GM19025 (cell line): ENCODE data around the gene LAMA2.

ENCODE experiments used
- ATAC-seq: cut with Tn5 transposase; IDR thresholded peaks from one replicate; pipeline ENCODE4 v1.9.1; 2021; ENCODE audit warnings: mild to moderate bottlenecking, low read depth, moderate library complexity; ENCODE audit not compliant: unreplicated experiment

LAMA2 gene

DNA sequence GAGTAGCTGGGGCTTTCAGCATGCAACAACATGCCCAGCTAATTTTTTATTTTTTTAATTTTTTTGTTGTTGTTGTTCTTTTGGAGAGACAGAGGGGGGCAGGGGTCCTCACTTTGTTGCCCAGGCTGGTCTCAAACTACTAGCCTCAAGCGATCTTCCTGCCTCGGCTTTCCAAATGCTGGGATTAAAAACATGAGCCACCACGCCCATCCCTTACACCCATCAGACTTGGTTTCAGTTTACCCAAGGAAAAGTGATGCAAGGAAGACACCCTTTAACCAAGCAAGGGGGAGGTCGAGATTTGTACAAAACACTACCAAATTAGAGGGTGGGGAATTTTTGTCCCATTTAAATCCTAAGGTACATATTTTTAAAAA is 616.9 kb downstream of the LAMA2 start:
- no peak for ATAC-seq

GRCh38 chr6:129500958-129501739 is 618.2 kb downstream of the LAMA2 start:
- no peak for ATAC-seq

DNA sequence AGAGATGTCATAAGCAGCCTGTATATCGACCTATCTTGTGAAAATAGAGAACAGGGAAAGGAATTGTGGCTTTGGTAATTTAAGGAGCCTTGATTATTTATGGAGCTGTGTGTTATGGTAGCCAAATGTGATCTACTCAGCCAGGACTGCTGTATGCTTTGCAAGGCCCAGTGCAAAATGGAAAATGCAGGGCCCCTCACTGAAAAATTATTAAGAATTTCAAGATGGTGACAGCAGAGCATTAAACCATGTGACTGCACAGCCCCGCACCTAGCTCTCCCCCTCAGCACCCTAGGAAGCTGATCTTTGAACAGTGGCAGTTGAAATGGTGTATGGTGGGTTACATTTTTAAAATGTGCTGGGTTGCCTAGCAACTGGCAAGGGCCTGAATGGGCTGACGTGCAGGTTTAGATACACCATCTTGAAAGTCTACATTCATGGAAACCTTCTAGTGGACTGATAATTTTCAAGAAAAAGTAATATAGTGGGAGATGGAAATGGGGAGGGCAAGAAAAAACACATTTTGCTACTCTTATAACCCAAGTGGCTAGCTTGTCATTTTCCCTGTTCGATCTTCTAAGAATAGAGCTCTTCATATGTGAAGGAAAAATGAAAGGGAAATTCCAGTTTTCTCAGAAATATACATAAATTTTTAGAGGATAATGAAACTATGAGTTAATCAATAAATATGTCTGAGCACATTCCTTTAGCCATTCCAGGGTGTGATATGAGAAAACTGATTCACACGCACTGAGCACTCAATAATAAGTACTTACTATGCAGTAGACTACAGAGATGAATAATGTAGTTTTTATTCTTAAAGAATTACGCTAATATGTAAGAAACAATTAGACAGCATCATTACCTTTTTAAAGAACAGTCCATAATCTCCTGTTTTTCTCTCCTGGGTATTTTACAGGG is 619.1 kb downstream of the LAMA2 start:
- no peak for ATAC-seq

GRCh38 chr6:129504456-129504855 is 621.5 kb downstream of the LAMA2 start:
- ATAC-seq = no peak

DNA sequence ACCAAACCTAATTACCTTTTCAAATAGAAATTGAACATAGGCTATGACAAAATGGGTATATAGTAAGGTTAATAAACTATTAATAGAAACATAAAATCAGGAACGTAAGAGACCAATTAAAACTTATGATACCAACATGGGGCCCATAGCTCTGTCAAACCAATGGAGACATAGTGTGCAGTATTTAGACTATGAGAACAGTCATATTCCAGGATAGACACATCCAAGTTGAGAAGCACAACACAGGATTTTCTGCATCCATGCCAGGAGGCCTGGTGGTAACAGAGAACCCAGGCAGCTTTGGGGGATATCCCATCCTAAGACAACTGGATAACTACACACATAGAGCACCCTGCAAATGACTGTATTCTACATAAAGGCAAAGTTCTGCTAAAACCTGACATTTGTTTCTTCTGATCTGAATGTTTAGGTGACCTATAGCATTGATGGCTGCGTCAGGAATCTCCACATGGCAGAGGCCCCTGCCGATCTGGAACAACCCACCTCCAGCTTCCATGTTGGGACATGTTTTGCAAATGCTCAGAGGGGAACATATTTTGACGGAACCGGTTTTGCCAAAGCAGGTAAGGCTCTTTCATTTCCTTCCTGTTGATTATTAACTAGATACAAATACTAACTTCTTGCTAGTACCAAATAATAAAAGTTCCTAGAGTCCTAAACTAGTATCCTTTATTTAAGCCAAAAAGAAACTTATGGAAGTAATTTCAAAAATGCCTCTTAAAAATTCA is 624.3 kb downstream of the LAMA2 start:
- no peak for ATAC-seq

GRCh38 chr6:129507846-129508245 is 624.9 kb downstream of the LAMA2 start:
- no peak for ATAC-seq

DNA sequence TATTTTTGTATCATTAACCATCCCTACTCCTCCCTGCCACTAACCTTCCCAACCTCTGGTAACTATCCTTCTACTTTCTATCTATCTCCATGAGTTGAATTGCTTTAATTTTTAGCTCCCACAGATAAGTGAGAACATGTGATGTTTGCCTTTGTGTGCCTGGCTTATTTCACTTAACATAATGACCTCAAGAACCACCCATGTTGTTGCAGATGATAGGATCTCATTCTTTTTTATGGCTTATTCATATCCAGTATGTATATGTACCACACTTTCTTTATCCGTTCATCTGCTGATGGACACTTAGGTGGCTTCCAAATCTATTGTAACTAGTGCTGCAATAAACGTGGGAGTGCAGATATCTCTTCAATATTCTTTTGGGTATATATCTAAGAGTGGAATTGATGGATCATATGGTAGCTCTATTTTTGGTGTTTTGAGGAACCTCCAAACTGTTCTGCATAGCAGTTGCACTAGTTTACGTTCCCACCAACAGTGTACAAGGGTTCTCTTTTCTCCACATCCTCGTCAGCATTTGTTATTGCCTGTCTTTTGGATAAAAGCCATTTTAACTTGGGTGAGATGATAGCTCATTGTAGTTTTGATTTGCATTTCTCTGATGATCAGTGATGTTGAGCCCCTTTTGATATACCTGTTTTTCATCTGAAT is 625.7 kb downstream of the LAMA2 start:
- no peak for ATAC-seq

DNA sequence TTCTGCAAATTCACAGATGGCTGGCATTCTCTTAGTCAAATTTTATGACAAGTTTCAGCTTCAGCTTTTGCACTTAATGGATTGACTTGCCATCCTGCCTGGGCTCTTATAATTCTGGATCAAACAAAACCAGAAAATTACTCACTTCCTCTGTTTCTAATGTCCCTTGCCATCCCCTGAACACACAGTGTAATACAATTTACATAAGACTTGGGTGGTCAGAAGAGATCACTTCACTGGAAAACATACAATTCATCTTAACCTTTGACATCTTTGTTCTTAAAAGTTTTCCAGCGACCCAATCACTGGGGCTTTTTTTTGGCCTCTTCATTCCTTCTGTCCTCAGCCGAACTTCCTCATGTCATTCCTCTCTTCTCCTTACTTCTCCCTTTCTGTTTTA is 628.0 kb downstream of the LAMA2 start:
- no peak for ATAC-seq

GRCh38 chr6:129513471-129513870 is 630.5 kb downstream of the LAMA2 start:
- no peak for ATAC-seq

GRCh38 chr6:129515004-129515403 is 632.1 kb downstream of the LAMA2 start:
- ATAC-seq = no peak

- ATAC-seq = no peak
Measured at GRCh38 chr6:129516005-129516404, 633.1 kb downstream of the LAMA2 start.

DNA sequence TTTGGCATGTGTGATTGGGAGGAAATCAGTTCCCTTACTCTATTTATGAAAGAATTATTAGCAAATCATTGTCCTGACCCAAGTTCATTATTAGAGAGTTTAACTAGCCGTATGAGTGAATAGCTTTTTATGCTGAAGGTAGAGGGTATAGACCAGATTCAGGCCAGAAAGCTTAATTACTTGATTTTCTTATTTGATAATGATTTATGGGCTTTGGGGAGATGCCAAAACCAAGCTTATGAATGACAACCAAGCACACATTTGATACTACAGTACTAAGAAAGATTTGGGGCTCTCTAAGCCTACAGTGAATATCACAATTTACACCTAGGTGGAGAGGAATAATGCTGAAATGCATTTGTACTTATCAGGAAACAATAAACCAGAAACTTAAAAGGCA is 633.8 kb downstream of the LAMA2 start:
- ATAC-seq = no peak

GRCh38 chr6:129517288-129517687 is 634.4 kb downstream of the LAMA2 start:
- no peak for ATAC-seq

GRCh38 chr6:129519750-129520149 is 636.8 kb downstream of the LAMA2 start:
- no peak for ATAC-seq

GRCh38 chr6:129521946-129522345 is 639.0 kb downstream of the LAMA2 start:
- ATAC-seq = no peak

DNA sequence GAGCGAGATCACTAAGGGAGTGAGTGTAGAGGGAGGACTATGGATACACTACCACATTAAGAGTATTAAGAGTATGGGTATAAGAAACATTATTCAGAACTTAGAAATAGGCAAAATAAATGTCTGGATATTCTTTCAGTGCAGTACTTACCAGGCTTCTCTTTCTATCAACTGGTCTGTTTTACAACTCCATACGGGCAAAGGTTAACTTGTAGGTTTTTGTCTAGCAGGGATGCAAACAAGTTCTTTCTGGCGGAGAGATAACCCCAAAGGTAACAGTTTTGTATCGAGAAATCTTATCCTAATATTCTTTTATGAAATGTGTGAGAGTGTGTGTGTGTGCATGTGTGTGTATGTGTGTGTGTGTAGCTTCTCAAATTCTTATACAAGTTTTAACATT is 640.9 kb downstream of the LAMA2 start:
- ATAC-seq = no peak

DNA sequence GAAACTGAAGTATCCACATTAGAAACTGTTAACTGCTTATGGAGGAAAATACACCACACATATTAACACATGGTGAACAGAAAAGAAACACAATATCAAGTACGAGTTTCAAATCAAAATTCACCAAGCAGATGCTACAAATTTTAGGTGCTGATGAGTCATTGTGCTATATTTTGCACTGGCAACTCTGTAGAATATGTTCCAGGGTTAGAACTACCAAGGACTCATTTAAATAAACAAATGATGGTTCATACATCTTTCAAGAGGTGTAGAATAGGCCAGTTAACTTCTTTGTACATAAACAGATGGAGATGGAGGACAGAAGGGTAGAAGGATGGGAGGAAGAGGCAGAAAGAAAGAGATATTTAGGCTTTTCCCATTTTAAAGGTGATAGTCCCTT is 642.1 kb downstream of the LAMA2 start:
- no peak for ATAC-seq

GRCh38 chr6:129534926-129535325 is 652.0 kb downstream of the LAMA2 start:
- ATAC-seq = no peak

DNA sequence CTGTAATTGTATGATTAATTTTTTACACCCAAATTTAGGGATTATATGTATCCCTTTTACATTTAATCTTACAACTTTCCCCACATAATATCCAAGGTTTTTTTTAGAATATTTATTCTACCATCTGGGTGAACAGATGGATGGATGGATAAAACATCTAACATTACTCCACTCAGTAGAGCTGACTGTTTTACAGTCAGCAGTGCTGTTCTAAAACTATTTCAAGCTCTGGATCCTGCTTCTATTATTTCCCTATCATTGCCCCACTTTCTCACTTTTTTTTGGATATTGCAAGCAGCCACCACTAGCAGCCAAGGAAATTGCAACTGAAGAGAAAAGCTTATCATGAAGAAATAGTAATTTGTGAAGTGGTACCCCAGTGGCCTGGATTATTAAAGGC is 653.3 kb downstream of the LAMA2 start:
- ATAC-seq = no peak

DNA sequence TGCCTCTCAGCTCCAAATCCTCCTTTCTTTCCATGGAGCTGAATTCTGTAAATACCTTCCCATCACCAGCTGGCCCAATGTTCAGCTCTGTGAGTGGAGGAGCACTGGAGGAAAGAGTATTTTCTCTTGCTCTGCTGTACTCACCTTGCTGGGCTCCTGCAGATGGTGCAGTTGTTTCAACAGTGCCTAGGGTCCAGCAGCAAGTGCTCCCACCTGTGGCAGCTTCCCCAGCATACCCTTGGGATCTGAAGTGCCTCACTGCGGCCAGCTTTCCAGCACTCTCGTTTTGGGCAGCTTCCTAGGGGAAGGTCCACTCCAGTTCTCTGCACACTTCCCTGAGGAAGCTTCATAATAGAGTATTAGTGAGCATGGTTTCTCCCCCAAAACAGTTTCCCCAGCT is 656.1 kb downstream of the LAMA2 start:
- no peak for ATAC-seq

GRCh38 chr6:129542705-129543104 is 659.8 kb downstream of the LAMA2 start:
- ATAC-seq = no peak
